OCI-LY7 (cell line): ENCODE measurements around the gene CNOT1.

Experiments
- EZH2phosphoT487 ChIP-seq: fragments of 200-600 bp; sonication (generic); IDR thresholded peaks from 2 replicates; pipeline ENCODE4 v1.6.1; 2018; ENCODE audit warnings: low read depth, borderline replicate concordance, mild to moderate bottlenecking, mixed run types, antibody characterized with exemption, low read length, moderate library complexity, mixed read lengths
- TF ChIP-seq, protein P1 (sequence below): fragments of 200-600 bp; sonication (generic); conservative IDR thresholded peaks from 2 replicates; pipeline ENCODE4 v1.5.1; 2014; ENCODE audit warnings: mild to moderate bottlenecking, antibody characterized with exemption, low read length, moderate library complexity, mixed read lengths

- TF ChIP-seq, protein P1, sequence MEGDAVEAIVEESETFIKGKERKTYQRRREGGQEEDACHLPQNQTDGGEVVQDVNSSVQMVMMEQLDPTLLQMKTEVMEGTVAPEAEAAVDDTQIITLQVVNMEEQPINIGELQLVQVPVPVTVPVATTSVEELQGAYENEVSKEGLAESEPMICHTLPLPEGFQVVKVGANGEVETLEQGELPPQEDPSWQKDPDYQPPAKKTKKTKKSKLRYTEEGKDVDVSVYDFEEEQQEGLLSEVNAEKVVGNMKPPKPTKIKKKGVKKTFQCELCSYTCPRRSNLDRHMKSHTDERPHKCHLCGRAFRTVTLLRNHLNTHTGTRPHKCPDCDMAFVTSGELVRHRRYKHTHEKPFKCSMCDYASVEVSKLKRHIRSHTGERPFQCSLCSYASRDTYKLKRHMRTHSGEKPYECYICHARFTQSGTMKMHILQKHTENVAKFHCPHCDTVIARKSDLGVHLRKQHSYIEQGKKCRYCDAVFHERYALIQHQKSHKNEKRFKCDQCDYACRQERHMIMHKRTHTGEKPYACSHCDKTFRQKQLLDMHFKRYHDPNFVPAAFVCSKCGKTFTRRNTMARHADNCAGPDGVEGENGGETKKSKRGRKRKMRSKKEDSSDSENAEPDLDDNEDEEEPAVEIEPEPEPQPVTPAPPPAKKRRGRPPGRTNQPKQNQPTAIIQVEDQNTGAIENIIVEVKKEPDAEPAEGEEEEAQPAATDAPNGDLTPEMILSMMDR = no peak
- no peak for TF ChIP-seq EZH2phosphoT487
Observed at GRCh38 chr16:58536278-58536677, 93.3 kb downstream of the CNOT1 start.
